ENCODE measurements around the gene LMF1. TPM values are rescaled to one million over a fixed set of nuclear protein-coding genes. Genes with fewer than 3 reads are reported as not detected.

The LMF1 gene
- total RNA-seq, 2 donors from 2014 or later: 47.1 to 49.3 TPM

DNA sequence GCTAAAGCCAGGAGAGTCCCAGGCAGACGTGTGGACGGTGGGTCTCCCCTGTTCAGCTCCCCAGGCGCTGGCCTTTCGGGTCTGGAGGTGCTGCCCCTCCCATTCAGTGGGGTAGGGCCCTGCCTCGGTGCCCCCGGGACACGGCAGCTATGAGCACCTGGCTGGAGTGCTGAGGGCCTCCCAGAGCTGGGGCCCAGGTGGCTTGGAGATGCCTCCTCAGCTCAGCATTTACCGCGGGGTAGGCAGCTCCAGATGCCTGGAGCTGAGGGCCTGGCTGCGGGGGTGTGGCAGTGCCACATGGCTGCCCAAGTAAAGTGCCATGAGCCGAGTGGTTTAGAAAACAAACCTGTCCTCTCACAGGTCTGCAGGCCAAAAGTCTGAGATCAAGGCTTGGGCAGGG is 30.3 kb upstream of the LMF1 start:
- H3K27ac ChIP-seq: no peak overlapping the region
- H3K9me3 ChIP-seq: no peaks in the 10 kb centered on the region
- no peak for TF ChIP-seq CTCF (IDR thresholded peaks at IDR 0.05)
- no peaks in the 10 kb centered on the region for H3K36me3 ChIP-seq
- no peaks in the 10 kb centered on the region for H3K27me3 ChIP-seq (replicated peaks; ENCODE audit: insufficient read depth)
- H3K4me3 ChIP-seq: no peak overlapping the region
- DNase-seq (ENCODE audit: low spot score) (no peak), ATAC-seq (ENCODE audit: insufficient number of reproducible peaks, low FRiP score, low read depth) (no peak)
- no peaks in the 10 kb centered on the region for H3K4me1 ChIP-seq (ENCODE audit: control insufficient read depth in 1 of 2, low read depth in 2 of 2)

GRCh38 chr16:1000608-1001007 is 29.8 kb upstream of the LMF1 start:
- Histone ChIP-seq H3K27ac (no peak overlapping the region), H3K27me3 (replicated peaks; ENCODE audit: insufficient read depth) (no peaks in the 10 kb centered on the region), H3K9me3 (peaks cover 5% of the 10 kb centered on the region), H3K4me3 (no peak overlapping the region), H3K36me3 (no peaks in the 10 kb centered on the region), H3K4me1 (ENCODE audit: control insufficient read depth in 1 of 2, low read depth in 2 of 2) (no peaks in the 10 kb centered on the region)
- no peak for TF ChIP-seq CTCF (IDR thresholded peaks at IDR 0.05)
- DNase-seq (ENCODE audit: low spot score): no peak
- no peak for ATAC-seq (ENCODE audit: insufficient number of reproducible peaks, low FRiP score, low read depth)

DNA sequence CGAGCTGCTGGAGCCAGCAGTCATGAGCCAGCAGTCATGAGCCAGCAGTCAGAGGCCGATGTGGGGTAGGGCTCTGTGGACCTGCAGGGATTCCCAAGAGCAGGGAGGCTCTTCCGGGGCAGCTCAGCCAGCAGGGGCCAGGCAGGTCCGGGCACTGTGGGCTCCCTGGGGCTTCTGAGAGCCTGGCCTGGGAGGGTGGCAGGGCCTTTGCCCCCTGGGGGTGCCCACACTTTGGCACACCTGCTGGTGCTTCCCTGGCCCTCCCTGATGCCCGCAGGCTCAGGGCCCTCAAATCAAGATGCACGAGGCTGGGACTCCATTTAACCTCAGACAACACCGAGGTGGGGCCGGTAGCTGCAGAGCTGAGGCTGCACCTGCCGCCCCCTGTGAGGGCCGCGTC is 28.9 kb upstream of the LMF1 start:
- TF ChIP-seq CTCF (IDR thresholded peaks at IDR 0.05): no peak
- Histone ChIP-seq H3K4me1 (ENCODE audit: control insufficient read depth in 1 of 2, low read depth in 2 of 2) (no peaks in the 10 kb centered on the region), H3K4me3 (no peak overlapping the region), H3K27me3 (replicated peaks; ENCODE audit: insufficient read depth) (no peaks in the 10 kb centered on the region), H3K9me3 (peaks cover 12% of the 10 kb centered on the region), H3K27ac (no peak overlapping the region), H3K36me3 (no peaks in the 10 kb centered on the region)
- ATAC-seq (ENCODE audit: insufficient number of reproducible peaks, low FRiP score, low read depth) (no peak), DNase-seq (ENCODE audit: low spot score) (no peak)

- peaks cover 12% of the 10 kb centered on the region for H3K9me3 ChIP-seq
- H3K4me3 ChIP-seq: no peak overlapping the region
- H3K36me3 ChIP-seq: no peaks in the 10 kb centered on the region
- no peak for TF ChIP-seq CTCF (IDR thresholded peaks at IDR 0.05)
- H3K27ac ChIP-seq: no peak overlapping the region
- H3K4me1 ChIP-seq (ENCODE audit: control insufficient read depth in 1 of 2, low read depth in 2 of 2): no peaks in the 10 kb centered on the region
- no peaks in the 10 kb centered on the region for H3K27me3 ChIP-seq (replicated peaks; ENCODE audit: insufficient read depth)
- no peak for DNase-seq (ENCODE audit: low spot score)
- no peak for ATAC-seq (ENCODE audit: insufficient number of reproducible peaks, low FRiP score, low read depth)
Measured at GRCh38 chr16:998615-999014, 27.8 kb upstream of the LMF1 start.

- Histone ChIP-seq H3K27me3 (replicated peaks; ENCODE audit: insufficient read depth) (no peaks in the 10 kb centered on the region), H3K27ac (no peak overlapping the region), H3K4me1 (ENCODE audit: control insufficient read depth in 1 of 2, low read depth in 2 of 2) (no peaks in the 10 kb centered on the region), H3K4me3 (no peak overlapping the region), H3K36me3 (no peaks in the 10 kb centered on the region), H3K9me3 (peaks cover 12% of the 10 kb centered on the region)
- ATAC-seq (ENCODE audit: insufficient number of reproducible peaks, low FRiP score, low read depth) (no peak), DNase-seq (ENCODE audit: low spot score) (no peak)
- TF ChIP-seq CTCF (IDR thresholded peaks at IDR 0.05): no peak
Measured at GRCh38 chr16:998211-998610, 27.4 kb upstream of the LMF1 start.
